Upper lobe of left lung (tissue), 6 donors: ENCODE data around the gene CMTM2. TPM values are rescaled to one million over a fixed set of nuclear protein-coding genes. Genes with fewer than 3 reads are reported as not detected.
"Not testable (repeated sequence)": the region's sequence is repeated elsewhere in the genome, so short reads cannot be mapped to it uniquely, and the experiment has no call there.

ENCODE experiments used
- ATAC-seq, 2 donors: fragments of 200-7000 bp; cut with Tn5 transposase; one replicate each; pipeline ENCODE4 v1.9.1; 2022; ENCODE audit warnings: mild to moderate bottlenecking in 2 of 2, moderate library complexity in 2 of 2; ENCODE audit not compliant: low FRiP score in 2 of 2
- DNase-seq, 2 donors: peaks; one replicate each; pipeline ENCODE4 v3.0.0-alpha.2; 2019 to 2020
- H3K27ac ChIP-seq, 4 donors: fragments of 200-600 bp; sonication (generic); one replicate each; pipeline ENCODE4 v1.5.1; 2016 to 2019
- H3K27me3 ChIP-seq, 4 donors: fragments of 200-600 bp; sonication (generic); one replicate each; pipeline ENCODE4 v1.5.1; 2017 to 2019
- H3K36me3 ChIP-seq, 4 donors: fragments of 200-600 bp; sonication (generic); one replicate each; pipeline ENCODE4 v1.5.1; 2016 to 2019
- H3K4me1 ChIP-seq, 4 donors: fragments of 200-600 bp; sonication (generic); one replicate each; pipeline ENCODE4 v1.5.1; 2018 to 2019
- H3K4me3 ChIP-seq, 4 donors: fragments of 200-600 bp; sonication (generic); one replicate each; pipeline ENCODE4 v1.5.1; 2017 to 2019; ENCODE audit warnings: mild to moderate bottlenecking in 2 of 4, moderate library complexity in 1 of 4
- H3K9me3 ChIP-seq, 4 donors: fragments of 200-600 bp; sonication (generic); one replicate each; pipeline ENCODE4 v1.5.1; 2018 to 2019
- EP300 ChIP-seq, 4 donors: sonication (generic); formaldehyde crosslinking; IDR thresholded peaks; one replicate each; pipeline ENCODE4 v1.5.1; 2017; ENCODE audit warnings: antibody characterized with exemption in 4 of 4, control low read depth in 2 of 4
- POLR2A ChIP-seq, 4 donors: fragments of 450-650 bp; IDR thresholded peaks; one replicate each; pipeline ENCODE4 v1.5.1; 2016 to 2017; ENCODE audit warnings: antibody characterized with exemption in 4 of 4, mild to moderate bottlenecking in 2 of 4
- POLR2AphosphoS5 ChIP-seq, 2 donors: sonication (generic); formaldehyde crosslinking; IDR thresholded peaks; one replicate each; pipeline ENCODE4 v1.5.1; 2017; ENCODE audit warnings: antibody characterized with exemption in 2 of 2
- WGBS, 2 donors: methylation state at CpG; one replicate each; pipeline ENCODE4 v1.1.5; 2017 to 2018; 5-methylcytosine and 5-hydroxymethylcytosine counted together
- total RNA-seq, 6 donors: library from RNA; depleted of rRNA in 4 of 6; stranded (reverse); fragments of >200 nt in 4 of 6; gene quantifications; one replicate each; pipeline versions ENCODE4 v1.1.0 to v1.2.1, GENCODE V29; 2016 to 2021
- TF ChIP-seq, protein P1 (sequence below), 6 experiments: fragments of 450-650 bp in 4 of 6; fragments of 200-600 bp in 2 of 6; sonication (generic) in 2 of 6; IDR thresholded peaks; one replicate each; pipeline ENCODE4 v1.5.1; 2016 to 2019; ENCODE audit warnings: antibody characterized with exemption in 6 of 6
- donor health status: DM: no; HTN: no; CAD: no; lungs with moderate emphysema.
- donor health status: DM: no; HTN: yes; CAD: no; lungs with severe emphysema.

The CMTM2 gene
- total RNA-seq, 6 donors from 2014 or later: 0.55 to 4.4 (median 3.4) TPM; not detected in 2

DNA sequence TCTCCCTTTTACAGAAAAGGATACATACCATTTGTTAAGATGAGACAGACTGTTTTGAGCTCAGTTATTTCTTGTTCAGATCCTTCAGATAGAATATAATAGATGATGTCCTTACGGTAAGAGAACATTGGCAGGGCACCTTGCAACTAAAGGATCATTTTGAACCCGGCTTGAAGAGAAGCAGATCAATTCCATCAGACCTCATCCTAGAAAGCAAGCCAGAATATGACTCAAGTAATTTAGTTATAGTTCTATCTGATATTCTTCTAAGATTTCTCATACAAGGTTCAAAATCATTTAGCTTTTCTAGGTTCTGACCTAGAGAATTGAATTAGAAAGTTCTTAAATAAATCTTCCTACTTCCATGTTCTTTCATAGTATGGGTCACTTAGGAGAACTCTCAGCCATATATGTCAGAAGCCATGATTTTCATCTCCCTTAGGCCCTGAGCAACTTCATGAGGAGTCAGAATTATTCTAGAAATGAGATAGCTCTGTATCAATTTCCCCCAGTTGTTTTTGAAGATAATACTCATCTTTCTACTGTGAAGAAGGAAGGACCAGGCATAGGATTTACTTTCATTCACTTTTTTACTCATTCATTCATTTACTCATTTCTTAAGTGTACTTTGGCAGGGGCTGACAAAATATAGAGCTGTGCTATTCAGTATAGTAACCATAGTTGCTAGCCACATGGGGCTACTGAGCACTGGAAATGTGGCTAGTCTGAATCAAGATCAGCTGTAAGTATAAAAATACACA, 15.5 kb upstream of the CMTM2 start:
- ATAC-seq: no peak
- Histone ChIP-seq H3K4me1 (peaks cover 0 to 4% (median 1%) of the 10 kb centered on the region in 4 donors), H3K4me3 (no peak overlapping the region), H3K27ac (peak overlapping the region in 1 of 4 donors; percentile 3), H3K9me3 (no peaks in the 10 kb centered on the region), H3K36me3 (peaks cover 0 to 67% (median 28%) of the 10 kb centered on the region in 4 donors), H3K27me3 (no peaks in the 10 kb centered on the region)
- no peak for DNase-seq
- 93 to 94% methylated on average over 2 of the region's 2 CpGs for WGBS, 2 donors
- TF ChIP-seq EP300 (IDR thresholded peaks at IDR 0.05) (no peak), POLR2AphosphoS5 (IDR thresholded peaks at IDR 0.05) (no peak), POLR2A (IDR thresholded peaks at IDR 0.05) (no peak)
- TF ChIP-seq, protein P1, sequence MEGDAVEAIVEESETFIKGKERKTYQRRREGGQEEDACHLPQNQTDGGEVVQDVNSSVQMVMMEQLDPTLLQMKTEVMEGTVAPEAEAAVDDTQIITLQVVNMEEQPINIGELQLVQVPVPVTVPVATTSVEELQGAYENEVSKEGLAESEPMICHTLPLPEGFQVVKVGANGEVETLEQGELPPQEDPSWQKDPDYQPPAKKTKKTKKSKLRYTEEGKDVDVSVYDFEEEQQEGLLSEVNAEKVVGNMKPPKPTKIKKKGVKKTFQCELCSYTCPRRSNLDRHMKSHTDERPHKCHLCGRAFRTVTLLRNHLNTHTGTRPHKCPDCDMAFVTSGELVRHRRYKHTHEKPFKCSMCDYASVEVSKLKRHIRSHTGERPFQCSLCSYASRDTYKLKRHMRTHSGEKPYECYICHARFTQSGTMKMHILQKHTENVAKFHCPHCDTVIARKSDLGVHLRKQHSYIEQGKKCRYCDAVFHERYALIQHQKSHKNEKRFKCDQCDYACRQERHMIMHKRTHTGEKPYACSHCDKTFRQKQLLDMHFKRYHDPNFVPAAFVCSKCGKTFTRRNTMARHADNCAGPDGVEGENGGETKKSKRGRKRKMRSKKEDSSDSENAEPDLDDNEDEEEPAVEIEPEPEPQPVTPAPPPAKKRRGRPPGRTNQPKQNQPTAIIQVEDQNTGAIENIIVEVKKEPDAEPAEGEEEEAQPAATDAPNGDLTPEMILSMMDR (IDR thresholded peaks at IDR 0.05): no peak

DNA sequence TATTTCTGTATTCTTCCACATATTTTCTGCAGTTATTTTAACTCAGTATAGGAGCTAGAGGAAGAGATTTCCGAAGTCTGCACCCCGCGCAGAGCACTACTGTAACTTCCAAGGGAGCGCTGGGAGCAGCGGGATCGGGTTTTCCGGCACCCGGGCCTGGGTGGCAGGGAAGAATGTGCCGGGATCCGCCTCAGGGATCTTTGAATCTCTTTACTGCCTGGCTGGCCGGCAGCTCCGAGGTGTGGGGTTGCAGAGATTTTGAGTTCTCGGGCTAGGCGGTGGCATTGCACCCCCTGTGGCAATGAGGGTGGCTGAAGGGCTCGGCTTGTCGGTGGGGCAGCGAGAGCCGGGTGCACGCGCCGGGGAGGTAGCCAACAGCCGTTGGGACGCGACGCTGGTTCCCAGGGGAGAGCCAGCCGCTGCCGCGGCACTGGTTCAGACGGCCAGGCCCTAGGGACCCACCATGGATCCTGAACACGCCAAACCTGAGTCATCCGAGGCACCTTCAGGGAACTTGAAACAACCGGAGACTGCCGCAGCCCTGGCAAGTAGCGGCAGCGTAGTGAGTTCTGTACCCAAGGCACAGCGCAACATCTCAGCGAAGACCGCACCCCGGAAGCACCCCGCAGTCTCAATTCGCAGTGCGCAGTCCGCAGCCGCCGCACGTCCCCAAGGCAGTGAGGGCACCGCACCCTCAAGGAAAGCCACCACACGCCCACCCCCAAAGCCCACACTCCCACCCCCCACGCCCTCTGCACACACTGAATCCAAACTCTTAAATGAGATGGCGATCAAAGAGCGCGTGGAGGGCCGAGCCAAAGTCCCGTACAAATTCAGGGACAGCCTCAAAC, 13.0 kb upstream of the CMTM2 start, which contains the start of gene CMTM1:
TSS of gene CMTM1 (plus strand) at position 389 of the 851 bp plus-strand sequence. CDS start at position 464, 75 bp downstream.
- H3K36me3 ChIP-seq: peaks cover 0 to 50% (median 22%) of the 10 kb centered on the region in 4 donors
- 94 to 96% methylated on average over 45 to 54 of the region's 54 CpGs for WGBS, 2 donors
- H3K9me3 ChIP-seq: no peaks in the 10 kb centered on the region
- DNase-seq (peak in 1 of 2 donors; percentile 65), ATAC-seq (peak in 1 of 2 donors; percentile 34)
- H3K27ac ChIP-seq: no peak within 1 kb of the TSS
- H3K27me3 ChIP-seq: no peaks in the 10 kb centered on the region
- peaks cover 0 to 5% (median 2%) of the 10 kb centered on the region in 4 donors for H3K4me1 ChIP-seq
- no peak within 1 kb of the TSS for H3K4me3 ChIP-seq
- TF ChIP-seq EP300 (IDR thresholded peaks at IDR 0.05) (no peak), POLR2A (IDR thresholded peaks at IDR 0.05) (no peak), POLR2AphosphoS5 (IDR thresholded peaks at IDR 0.05) (no peak)
- TF ChIP-seq, protein P1 (IDR thresholded peaks at IDR 0.05): no peak

DNA sequence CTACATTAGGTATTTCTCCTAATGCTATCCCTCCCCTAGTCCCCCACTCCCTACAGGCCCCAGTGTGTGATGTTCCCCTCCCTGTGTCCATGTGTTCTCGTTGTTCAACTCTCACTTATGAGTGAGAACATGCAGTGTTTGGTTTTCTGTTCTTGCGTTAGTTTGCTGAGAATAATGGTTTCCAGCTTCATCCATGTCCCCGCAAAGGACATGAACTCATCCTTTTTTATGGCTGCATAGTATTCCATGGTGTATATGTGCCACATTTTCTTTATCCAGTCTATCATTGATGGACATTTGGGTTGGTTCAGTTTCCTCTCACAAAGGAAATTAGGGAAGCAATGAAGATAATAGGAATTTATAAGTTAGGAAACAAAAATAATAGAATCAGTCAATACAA, 12.0 kb upstream of the CMTM2 start:
- WGBS, 2 donors: 93 to 98% methylated on average over 3 of the region's 3 CpGs
- not testable (repeated sequence) for H3K27me3 ChIP-seq, ATAC-seq, H3K27ac ChIP-seq, H3K9me3 ChIP-seq, DNase-seq, H3K4me3 ChIP-seq, H3K4me1 ChIP-seq
- peaks cover 0 to 42% (median 22%) of the 10 kb centered on the region in 4 donors for H3K36me3 ChIP-seq

DNA sequence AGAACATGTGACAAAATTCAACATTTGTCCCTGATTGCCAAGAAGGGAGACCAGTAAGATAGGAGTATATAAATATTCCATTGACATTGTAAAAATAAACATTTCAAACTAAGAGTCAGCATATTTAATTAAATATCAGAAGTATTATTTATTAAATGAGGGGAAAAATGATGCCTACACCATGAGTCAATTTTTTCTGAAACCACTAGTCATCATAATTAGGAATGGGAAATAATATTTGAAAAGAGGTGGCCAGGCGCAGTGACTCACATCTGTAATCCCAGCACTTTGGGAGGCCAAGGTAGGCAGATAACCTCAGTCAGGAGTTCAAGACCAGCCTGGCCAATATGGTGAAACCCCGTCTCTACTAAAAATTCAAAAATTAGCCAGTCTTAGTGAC, 10.9 kb upstream of the CMTM2 start:
- H3K9me3 ChIP-seq: no peaks in the 10 kb centered on the region
- no peak overlapping the region for H3K4me3 ChIP-seq
- H3K36me3 ChIP-seq: peaks cover 0 to 34% (median 21%) of the 10 kb centered on the region in 4 donors
- peaks cover 0 to 5% (median 0%) of the 10 kb centered on the region in 4 donors for H3K4me1 ChIP-seq
- DNase-seq (no peak), ATAC-seq (no peak)
- TF ChIP-seq POLR2A (IDR thresholded peaks at IDR 0.05) (no peak), EP300 (IDR thresholded peaks at IDR 0.05) (no peak), POLR2AphosphoS5 (IDR thresholded peaks at IDR 0.05) (no peak)
- TF ChIP-seq, protein P1 (IDR thresholded peaks at IDR 0.05): no peak
- H3K27ac ChIP-seq: no peak overlapping the region
- H3K27me3 ChIP-seq: no peaks in the 10 kb centered on the region
- 97% methylated on average over 2 of the region's 2 CpGs for WGBS, 2 donors

DNA sequence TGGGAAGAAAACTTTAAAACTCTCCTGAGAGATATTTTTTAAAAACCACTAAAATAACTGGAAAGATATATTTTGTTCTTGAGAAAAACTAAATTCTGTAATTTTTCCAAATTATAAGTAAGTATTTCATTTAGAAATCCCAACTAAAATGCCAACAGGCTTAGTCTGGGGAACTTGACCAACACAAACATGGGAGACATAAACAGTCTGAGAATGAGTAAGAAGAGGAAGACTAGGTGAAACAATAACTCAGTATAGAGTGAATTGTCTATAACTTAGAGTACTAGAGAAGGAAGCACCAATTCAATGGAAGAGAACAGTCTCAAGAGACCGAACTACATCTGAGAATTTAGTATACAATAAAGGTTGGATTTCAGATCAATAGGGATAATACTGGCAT, 10.1 kb upstream of the CMTM2 start:
- Histone ChIP-seq H3K27ac (no peak overlapping the region), H3K4me3 (no peak overlapping the region), H3K27me3 (no peaks in the 10 kb centered on the region), H3K4me1 (peaks cover 0 to 5% (median 0%) of the 10 kb centered on the region in 4 donors), H3K9me3 (no peaks in the 10 kb centered on the region), H3K36me3 (peaks cover 0 to 29% (median 21%) of the 10 kb centered on the region in 4 donors)
- TF ChIP-seq, protein P1 (IDR thresholded peaks at IDR 0.05): no peak
- TF ChIP-seq POLR2AphosphoS5 (IDR thresholded peaks at IDR 0.05) (no peak), EP300 (IDR thresholded peaks at IDR 0.05) (no peak), POLR2A (IDR thresholded peaks at IDR 0.05) (no peak)
- WGBS, 2 donors: 89 to 94% methylated on average over 1 of the region's 1 CpG
- DNase-seq (no peak), ATAC-seq (peak in 1 of 2 donors; percentile 48)
